Measurements from ENCODE around the gene GRK7. TPM values are rescaled to one million over a fixed set of nuclear protein-coding genes. Genes with fewer than 3 reads are reported as not detected.
A peak's percentile ranks its signal among the peaks of the same experiment; 100 is the strongest.
"Not testable (repeated sequence)": the region's sequence is repeated elsewhere in the genome, so short reads cannot be mapped to it uniquely, and the experiment has no call there.

The GRK7 gene
- total RNA-seq, 2 experiments from 2014 or later: not detected

DNA sequence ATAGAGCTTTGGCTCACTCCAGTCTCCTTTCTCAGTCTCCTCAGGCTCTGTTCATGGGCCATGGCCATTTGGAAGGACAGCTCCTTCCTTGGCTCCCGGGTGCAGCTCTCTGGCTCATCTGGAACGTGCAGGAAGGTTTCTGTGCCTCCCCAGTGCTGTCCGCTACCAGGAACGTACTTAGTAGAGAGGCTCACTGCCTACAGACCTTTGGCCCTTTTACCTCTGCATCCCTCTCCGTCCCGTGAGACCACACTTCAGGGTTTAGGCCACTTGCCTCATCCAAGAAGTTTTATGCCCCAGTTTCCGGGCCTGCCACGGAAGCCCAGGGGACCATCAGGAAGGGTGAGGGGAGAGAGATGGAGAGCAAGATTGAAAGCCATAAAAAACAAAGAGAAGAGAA is 20.9 kb downstream of the GRK7 start:
- Mint-ChIP-seq H3K27ac (no peak overlapping the region), H3K27me3 (ENCODE audit: low read depth) (no peaks in the 10 kb centered on the region), H3K4me1 (ENCODE audit: low read depth) (peaks cover 2% of the 10 kb centered on the region), H3K9me3 (ENCODE audit: insufficient read depth) (no peaks in the 10 kb centered on the region), H3K4me3 (no peak overlapping the region), H3K36me3 (ENCODE audit: low read depth) (no peaks in the 10 kb centered on the region)
- CTCF ChIA-PET: no interaction called here
- POLR2A ChIA-PET: interaction anchor here (0.6 kb wide), 1 partner anchor 45 kb away, joined by 3 read pairs; no protein-coding TSS in a partner anchor
- ATAC-seq (no peak), DNase-seq (no peak)

DNA sequence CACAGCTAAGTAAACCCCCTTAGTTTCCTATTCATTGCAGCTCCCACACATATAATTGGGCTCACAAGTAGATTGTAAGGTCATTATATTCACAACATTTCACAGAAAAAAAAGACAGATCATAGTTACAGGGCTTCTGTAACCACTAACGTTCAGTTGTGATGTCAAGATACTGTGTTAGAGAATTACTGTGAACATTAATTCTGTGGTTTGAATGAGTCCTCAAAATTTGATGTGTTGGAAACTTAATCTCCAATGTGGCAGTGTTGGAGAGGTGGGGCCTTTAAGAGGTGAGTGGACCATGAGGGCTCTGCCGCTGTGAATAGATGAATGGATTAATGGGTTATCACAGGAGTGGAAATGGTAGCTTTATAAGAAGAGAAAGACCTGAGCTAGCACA is 21.3 kb downstream of the GRK7 start:
- no peak overlapping the region for H3K4me3 Mint-ChIP-seq
- DNase-seq: no peak
- peaks cover 2% of the 10 kb centered on the region for H3K4me1 Mint-ChIP-seq (ENCODE audit: low read depth)
- no peak for ATAC-seq
- H3K27me3 Mint-ChIP-seq (ENCODE audit: low read depth): no peaks in the 10 kb centered on the region
- no peaks in the 10 kb centered on the region for H3K9me3 Mint-ChIP-seq (ENCODE audit: insufficient read depth)
- POLR2A ChIA-PET: interaction anchor here (0.6 kb wide), 1 partner anchor 45 kb away, joined by 3 read pairs; no protein-coding TSS in a partner anchor
- H3K36me3 Mint-ChIP-seq (ENCODE audit: low read depth): no peaks in the 10 kb centered on the region
- H3K27ac Mint-ChIP-seq: no peak overlapping the region
- CTCF ChIA-PET: no interaction called here

DNA sequence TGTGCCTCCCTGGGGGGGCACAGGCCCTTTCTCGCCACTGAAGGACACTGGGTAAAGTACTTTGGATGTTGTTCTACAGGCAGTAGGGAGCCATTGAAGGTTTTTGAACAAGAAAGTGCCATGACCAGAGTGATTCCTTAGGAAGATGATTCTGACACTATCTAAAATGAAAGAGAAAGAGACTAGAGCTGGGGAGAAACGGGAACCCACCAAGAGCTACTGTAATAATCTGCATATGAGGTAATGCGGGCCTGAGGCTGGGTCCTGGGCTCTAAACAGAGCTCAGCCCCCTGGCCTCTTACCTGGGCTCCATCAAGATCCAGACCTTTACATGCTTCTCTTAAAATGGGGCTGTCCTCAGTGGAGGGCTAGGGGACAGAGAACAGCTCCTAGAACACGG is 24.9 kb downstream of the GRK7 start:
- POLR2A ChIA-PET: interaction anchor here (1.4 kb wide), 1 partner anchor 9 kb away, joined by 4 read pairs; no protein-coding TSS in a partner anchor
- Mint-ChIP-seq H3K36me3 (ENCODE audit: low read depth) (no peaks in the 10 kb centered on the region), H3K27me3 (ENCODE audit: low read depth) (no peaks in the 10 kb centered on the region), H3K27ac (no peak overlapping the region), H3K4me3 (no peak overlapping the region), H3K4me1 (ENCODE audit: low read depth) (peaks cover 2% of the 10 kb centered on the region), H3K9me3 (ENCODE audit: insufficient read depth) (no peaks in the 10 kb centered on the region)
- no peak for ATAC-seq
- CTCF ChIA-PET: interaction anchor here (0.9 to 1.3 kb wide), 2 partner anchors 9 to 87 kb away, joined by 3 to 5 read pairs; no protein-coding TSS in a partner anchor
- no peak for DNase-seq

DNA sequence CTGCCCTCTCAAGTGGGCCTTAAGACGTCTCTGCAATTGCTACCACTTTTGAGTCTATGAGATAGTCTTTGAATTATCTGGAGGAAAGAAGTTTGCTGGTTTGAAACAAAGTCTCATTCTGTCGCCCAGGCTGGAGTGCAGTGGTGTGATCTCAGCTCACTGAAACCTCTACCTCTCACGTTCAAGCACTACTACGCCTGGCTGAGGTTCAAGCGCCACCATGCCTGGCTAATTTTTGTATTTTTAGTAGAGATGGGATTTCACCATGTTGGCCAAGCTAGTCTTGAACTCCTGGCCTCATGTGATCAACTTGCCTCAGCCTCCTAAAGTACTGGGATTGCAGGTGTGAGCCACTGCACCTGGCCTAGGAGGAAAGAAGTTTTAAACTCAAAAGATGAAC is 25.5 kb downstream of the GRK7 start:
- POLR2A ChIA-PET: interaction anchor here (1.4 kb wide), 1 partner anchor 9 kb away, joined by 4 read pairs; no protein-coding TSS in a partner anchor
- H3K36me3 Mint-ChIP-seq (ENCODE audit: low read depth); H3K4me3 Mint-ChIP-seq; H3K27ac Mint-ChIP-seq; H3K9me3 Mint-ChIP-seq (ENCODE audit: insufficient read depth); ATAC-seq; H3K4me1 Mint-ChIP-seq (ENCODE audit: low read depth); DNase-seq; H3K27me3 Mint-ChIP-seq (ENCODE audit: low read depth): not testable (repeated sequence)
- CTCF ChIA-PET: interaction anchor here (0.9 to 1.3 kb wide), 2 partner anchors 9 to 87 kb away, joined by 3 to 5 read pairs; no protein-coding TSS in a partner anchor

DNA sequence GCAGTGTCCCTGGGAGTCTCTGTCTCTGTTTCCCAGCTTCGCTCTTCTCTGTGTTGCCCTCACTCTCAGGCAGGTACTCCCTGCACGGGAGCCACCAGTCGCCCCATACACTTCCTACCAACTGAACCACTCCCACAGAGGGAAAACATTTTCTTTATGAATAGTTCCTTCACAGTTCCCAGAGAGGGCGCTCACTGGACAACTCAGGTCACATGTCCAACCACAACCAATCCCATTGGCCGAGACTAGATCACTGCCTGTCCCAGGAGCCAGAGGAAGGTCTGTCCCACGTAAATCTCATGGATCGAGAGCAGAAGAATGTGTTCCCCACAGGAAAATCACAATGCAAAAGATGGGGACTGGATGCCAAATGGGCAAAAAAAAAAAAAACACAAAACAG is 26.1 kb downstream of the GRK7 start:
- DNase-seq (no peak), ATAC-seq (no peak)
- H3K4me1 Mint-ChIP-seq (ENCODE audit: low read depth): peaks cover 8% of the 10 kb centered on the region
- H3K27me3 Mint-ChIP-seq (ENCODE audit: low read depth): no peaks in the 10 kb centered on the region
- no peaks in the 10 kb centered on the region for H3K36me3 Mint-ChIP-seq (ENCODE audit: low read depth)
- H3K27ac Mint-ChIP-seq: no peak overlapping the region
- H3K9me3 Mint-ChIP-seq (ENCODE audit: insufficient read depth): no peaks in the 10 kb centered on the region
- no peak overlapping the region for H3K4me3 Mint-ChIP-seq
- CTCF ChIA-PET: no interaction called here
- POLR2A ChIA-PET: interaction anchor here (0.6 kb wide), 1 partner anchor 196 kb away, joined by 4 read pairs; no protein-coding TSS in a partner anchor

DNA sequence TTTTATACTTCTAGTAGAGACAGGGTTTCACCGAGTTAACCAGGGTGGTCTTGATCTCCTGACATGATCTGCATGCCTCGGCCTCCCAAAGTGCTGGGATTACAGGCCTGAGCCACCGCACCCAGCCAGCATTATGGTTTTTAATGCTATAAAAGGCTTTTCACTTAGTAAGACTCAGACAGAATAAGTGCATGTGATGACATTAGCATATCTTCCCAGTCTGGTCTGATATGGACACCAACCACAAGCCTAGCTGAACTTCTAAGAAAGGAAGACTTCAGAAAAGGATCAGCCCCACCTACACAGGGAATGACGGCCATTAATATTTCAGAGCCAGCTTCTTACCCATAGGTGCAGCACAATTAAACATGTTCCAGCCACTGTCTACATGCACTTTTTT is 27.0 kb downstream of the GRK7 start:
- ATAC-seq (no peak), DNase-seq (no peak)
- no peaks in the 10 kb centered on the region for H3K27me3 Mint-ChIP-seq (ENCODE audit: low read depth)
- no peak overlapping the region for H3K4me3 Mint-ChIP-seq
- H3K36me3 Mint-ChIP-seq (ENCODE audit: low read depth): no peaks in the 10 kb centered on the region
- peaks cover 16% of the 10 kb centered on the region for H3K4me1 Mint-ChIP-seq (ENCODE audit: low read depth)
- no peak overlapping the region for H3K27ac Mint-ChIP-seq
- H3K9me3 Mint-ChIP-seq (ENCODE audit: insufficient read depth): no peaks in the 10 kb centered on the region
- POLR2A ChIA-PET: interaction anchor here (0.6 kb wide), 1 partner anchor 196 kb away, joined by 4 read pairs; no protein-coding TSS in a partner anchor
- CTCF ChIA-PET: no interaction called here

DNA sequence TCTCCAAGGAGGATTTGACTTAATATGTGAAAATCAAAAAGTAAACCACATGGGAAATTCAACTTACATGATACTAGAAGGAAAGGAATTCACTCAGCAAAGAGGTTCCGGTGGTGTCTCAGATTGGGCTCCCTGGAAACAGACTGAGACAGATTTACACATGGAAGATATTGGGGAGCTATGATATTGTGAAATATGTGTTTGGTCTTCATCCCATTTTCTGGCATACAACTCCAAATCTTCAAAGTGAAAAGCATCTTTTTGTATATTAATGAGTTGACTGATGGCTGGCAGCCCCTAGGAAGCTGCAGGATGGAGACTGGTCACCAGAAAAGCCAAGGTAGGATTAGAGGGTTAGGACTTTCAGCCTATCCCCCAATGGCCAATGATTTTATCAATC is 29.3 kb downstream of the GRK7 start:
- CTCF ChIA-PET: interaction anchor here (0.9 to 1.0 kb wide), 2 partner anchors 9 to 121 kb away, joined by 3 read pairs; no protein-coding TSS in a partner anchor

DNA sequence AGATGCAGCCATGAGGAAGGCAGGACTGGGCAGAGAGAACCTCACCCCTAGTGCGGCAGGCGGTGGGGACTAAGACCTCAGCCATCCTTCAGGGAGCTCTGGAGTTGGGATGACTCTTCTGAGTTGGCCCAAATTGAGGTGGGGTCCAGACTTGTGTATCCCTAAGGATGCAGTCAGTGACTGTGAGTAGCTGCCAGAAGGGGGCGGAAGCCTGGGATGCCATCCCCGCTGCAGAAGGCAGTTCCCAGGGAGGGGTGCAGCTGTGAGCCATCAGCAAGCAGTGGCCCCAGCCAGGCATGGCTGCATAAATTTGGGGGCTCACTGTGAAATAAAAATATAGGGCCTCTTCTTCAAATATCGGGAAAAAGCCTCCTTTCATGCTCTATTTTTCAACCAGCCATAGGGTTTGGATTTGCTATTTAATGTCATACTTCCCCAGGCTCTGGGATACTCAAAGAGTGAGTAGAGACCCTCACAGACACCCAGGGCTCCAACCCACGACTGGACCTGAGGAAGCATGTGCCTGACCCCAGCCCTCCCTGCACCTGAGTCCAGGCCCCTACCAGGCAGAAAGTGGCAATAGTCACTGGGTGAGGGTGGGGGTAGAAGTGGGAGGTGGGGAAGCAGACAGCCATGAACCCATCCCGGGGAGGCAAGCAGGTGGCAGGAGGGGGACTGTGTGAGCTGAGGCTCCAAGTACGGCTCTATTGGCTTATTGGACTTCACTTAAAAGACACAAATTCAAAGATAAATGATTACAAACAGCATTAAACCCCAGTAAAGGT is 30.5 kb downstream of the GRK7 start:
- no peak overlapping the region for H3K4me3 Mint-ChIP-seq
- ChIA-PET POLR2A (no interaction called here), CTCF (interaction anchor here (1.0 kb wide), 1 partner anchor 120 kb away, joined by 3 read pairs; no protein-coding TSS in a partner anchor)
- ATAC-seq: no peak
- DNase-seq: no peak
- peak overlapping the region; percentile 53 for H3K27ac Mint-ChIP-seq
- no peaks in the 10 kb centered on the region for H3K9me3 Mint-ChIP-seq (ENCODE audit: insufficient read depth)
- peaks cover 47% of the 10 kb centered on the region for H3K4me1 Mint-ChIP-seq (ENCODE audit: low read depth)
- no peaks in the 10 kb centered on the region for H3K27me3 Mint-ChIP-seq (ENCODE audit: low read depth)
- H3K36me3 Mint-ChIP-seq (ENCODE audit: low read depth): no peaks in the 10 kb centered on the region

More for the DNA sequence above, 29.3 kb downstream of the GRK7 start:
- POLR2A ChIA-PET: no interaction called here
- Mint-ChIP-seq H3K4me3 (no peak overlapping the region), H3K9me3 (ENCODE audit: insufficient read depth) (no peaks in the 10 kb centered on the region), H3K4me1 (ENCODE audit: low read depth) (peaks cover 38% of the 10 kb centered on the region), H3K27ac (peak overlapping the region; percentile 21), H3K36me3 (ENCODE audit: low read depth) (no peaks in the 10 kb centered on the region), H3K27me3 (ENCODE audit: low read depth) (no peaks in the 10 kb centered on the region)
- DNase-seq (no peak), ATAC-seq (no peak)

DNA sequence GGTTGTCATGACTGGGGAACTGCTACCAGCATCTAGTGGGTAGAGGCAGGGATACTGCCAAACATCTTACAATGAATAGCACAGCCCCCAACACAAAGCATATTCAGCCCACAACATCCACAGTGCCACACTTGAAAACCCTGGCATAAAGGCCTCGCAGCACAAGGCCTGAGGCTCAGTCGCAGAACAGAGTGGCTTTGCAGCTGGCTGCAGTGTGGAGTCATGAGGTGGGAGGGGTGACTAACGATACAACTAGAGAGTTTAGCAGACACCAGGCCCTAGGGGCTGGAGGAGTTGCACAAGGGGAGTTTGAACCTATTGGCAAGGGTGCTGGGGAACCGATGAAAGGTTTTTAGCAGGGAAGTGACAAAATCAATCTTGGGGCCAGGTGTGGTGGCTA is 32.1 kb downstream of the GRK7 start:
- Mint-ChIP-seq H3K27ac (no peak overlapping the region), H3K27me3 (ENCODE audit: low read depth) (no peaks in the 10 kb centered on the region), H3K4me1 (ENCODE audit: low read depth) (peaks cover 52% of the 10 kb centered on the region), H3K36me3 (ENCODE audit: low read depth) (peaks cover under 1% of the 10 kb centered on the region), H3K4me3 (no peak overlapping the region), H3K9me3 (ENCODE audit: insufficient read depth) (peaks cover 2% of the 10 kb centered on the region)
- no peak for ATAC-seq
- ChIA-PET POLR2A (interaction anchor here (0.9 kb wide), 1 partner anchor 56 kb away, joined by 3 read pairs; no protein-coding TSS in a partner anchor), CTCF (interaction anchor here (2.4 kb wide), 1 partner anchor 80 kb away, joined by 11 read pairs; no protein-coding TSS in a partner anchor)
- no peak for DNase-seq

DNA sequence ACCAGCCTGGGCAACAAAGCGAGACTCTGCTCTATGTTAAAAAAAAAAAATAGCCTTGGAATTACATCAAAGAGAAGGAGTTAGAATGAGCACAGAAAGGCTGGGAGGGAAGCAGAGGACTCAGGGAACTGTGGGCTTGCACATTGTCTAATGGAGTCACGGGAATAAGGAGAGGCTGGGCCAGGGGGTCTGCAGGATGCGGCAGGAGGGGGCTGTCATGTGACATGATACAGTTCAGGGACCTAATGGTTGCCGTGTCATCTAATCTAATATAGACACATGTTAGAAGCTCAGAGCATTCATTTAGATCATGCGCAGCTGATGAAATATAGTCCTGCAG is 32.5 kb downstream of the GRK7 start:
- H3K4me3 Mint-ChIP-seq: peak overlapping the region; percentile 89
- POLR2A ChIA-PET: interaction anchor here (0.8 to 2.6 kb wide), 4 partner anchors 28 to 115 kb away, joined by 3 to 31 read pairs (median 13); partner anchors contain the start of genes ATP1B3 and RNF7
- peaks cover 52% of the 10 kb centered on the region for H3K4me1 Mint-ChIP-seq (ENCODE audit: low read depth)
- H3K9me3 Mint-ChIP-seq (ENCODE audit: insufficient read depth): peaks cover 7% of the 10 kb centered on the region
- peaks cover 4% of the 10 kb centered on the region for H3K36me3 Mint-ChIP-seq (ENCODE audit: low read depth)
- CTCF ChIA-PET: interaction anchor here (1.4 to 2.4 kb wide), 4 partner anchors 28 to 80 kb away, joined by 3 to 19 read pairs (median 9); partner anchors contain the start of gene RNF7
- no peak for ATAC-seq
- H3K27me3 Mint-ChIP-seq (ENCODE audit: low read depth): no peaks in the 10 kb centered on the region
- peak overlapping the region; percentile 98 for H3K27ac Mint-ChIP-seq
- DNase-seq: no peak

DNA sequence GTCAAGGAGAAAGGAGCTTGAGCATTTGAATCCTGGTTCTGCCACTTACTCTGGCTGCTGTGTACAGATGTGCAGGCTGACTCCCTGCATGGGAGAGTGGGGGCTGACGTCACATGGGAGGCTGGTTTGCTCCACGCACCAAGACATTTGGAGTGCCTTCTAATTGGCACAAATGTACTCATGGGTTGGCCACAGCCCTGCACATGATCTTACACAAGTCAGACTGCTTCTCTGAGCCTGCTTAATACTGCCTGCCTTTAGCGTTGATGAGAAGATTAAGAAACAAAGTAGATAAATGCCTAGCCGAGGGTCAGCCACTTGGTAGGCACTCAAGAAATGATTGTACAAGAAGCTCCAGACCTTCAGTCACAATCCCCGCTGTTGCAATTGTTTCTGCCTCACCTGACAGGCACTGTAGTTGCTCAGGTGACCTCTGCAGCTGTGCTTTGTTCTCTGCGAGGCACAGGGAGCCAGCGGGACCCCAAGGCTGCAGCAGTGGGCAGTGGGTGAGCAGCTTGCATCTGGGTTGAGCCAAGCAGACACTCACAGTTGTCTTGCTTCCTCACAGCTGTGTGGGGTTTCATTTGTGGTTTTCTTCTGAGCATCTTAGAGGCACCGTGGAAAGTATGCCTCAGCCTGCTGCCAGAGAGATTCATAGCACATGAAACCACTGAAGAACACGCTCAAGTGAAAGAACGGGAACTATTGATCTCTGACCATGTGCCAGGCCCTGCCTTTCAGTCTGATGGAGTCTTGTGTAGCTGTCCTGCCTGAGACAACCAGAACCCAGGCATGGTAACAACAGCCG is 33.1 kb downstream of the GRK7 start:
- H3K27ac Mint-ChIP-seq: peak overlapping the region; percentile 98
- ATAC-seq: peak; percentile 85
- ChIA-PET POLR2A (interaction anchor here (0.8 to 2.6 kb wide), 8 partner anchors 8 to 116 kb away, joined by 3 to 31 read pairs (median 4); partner anchors contain the start of genes ATP1B3 and RNF7), CTCF (interaction anchor here (0.9 to 2.4 kb wide), 7 partner anchors 29 to 344 kb away, joined by 3 to 19 read pairs (median 4); partner anchors contain the start of gene RNF7)
- H3K4me1 Mint-ChIP-seq (ENCODE audit: low read depth): peaks cover 52% of the 10 kb centered on the region
- peak; percentile 86 for DNase-seq
- peaks cover 4% of the 10 kb centered on the region for H3K36me3 Mint-ChIP-seq (ENCODE audit: low read depth)
- H3K9me3 Mint-ChIP-seq (ENCODE audit: insufficient read depth): peaks cover 7% of the 10 kb centered on the region
- no peaks in the 10 kb centered on the region for H3K27me3 Mint-ChIP-seq (ENCODE audit: low read depth)
- H3K4me3 Mint-ChIP-seq: peak overlapping the region; percentile 89

Data from activated CD8-positive, alpha-beta T cell treated with anti-CD3 and anti-CD28 coated beads, Interleukin-2, amount 10 ng/mL, durations not matched to agents 7 days and 5 days (primary cell).